ENCODE measurements around the gene ARHGDIB. TPM values are rescaled to one million over a fixed set of nuclear protein-coding genes. Genes with fewer than 3 reads are reported as not detected.
A peak's percentile ranks its signal among the peaks of the same experiment; 100 is the strongest.

The ARHGDIB gene
- total RNA-seq, 1 donor from 2014 or later, result 217 TPM

GRCh38 chr12:14950421-14950820, 11.0 kb downstream of the ARHGDIB start:
- TF ChIP-seq, protein P1, sequence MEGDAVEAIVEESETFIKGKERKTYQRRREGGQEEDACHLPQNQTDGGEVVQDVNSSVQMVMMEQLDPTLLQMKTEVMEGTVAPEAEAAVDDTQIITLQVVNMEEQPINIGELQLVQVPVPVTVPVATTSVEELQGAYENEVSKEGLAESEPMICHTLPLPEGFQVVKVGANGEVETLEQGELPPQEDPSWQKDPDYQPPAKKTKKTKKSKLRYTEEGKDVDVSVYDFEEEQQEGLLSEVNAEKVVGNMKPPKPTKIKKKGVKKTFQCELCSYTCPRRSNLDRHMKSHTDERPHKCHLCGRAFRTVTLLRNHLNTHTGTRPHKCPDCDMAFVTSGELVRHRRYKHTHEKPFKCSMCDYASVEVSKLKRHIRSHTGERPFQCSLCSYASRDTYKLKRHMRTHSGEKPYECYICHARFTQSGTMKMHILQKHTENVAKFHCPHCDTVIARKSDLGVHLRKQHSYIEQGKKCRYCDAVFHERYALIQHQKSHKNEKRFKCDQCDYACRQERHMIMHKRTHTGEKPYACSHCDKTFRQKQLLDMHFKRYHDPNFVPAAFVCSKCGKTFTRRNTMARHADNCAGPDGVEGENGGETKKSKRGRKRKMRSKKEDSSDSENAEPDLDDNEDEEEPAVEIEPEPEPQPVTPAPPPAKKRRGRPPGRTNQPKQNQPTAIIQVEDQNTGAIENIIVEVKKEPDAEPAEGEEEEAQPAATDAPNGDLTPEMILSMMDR (IDR thresholded peaks at IDR 0.05; ENCODE audit: unreplicated experiment), result no peak
- H3K27ac Mint-ChIP-seq (ENCODE audit: unreplicated experiment), result peak overlapping the region; percentile 32
- peaks cover 57% of the 10 kb centered on the region for H3K4me1 Mint-ChIP-seq (ENCODE audit: unreplicated experiment)
- DNase-seq (ENCODE audit: low spot score), result no peak
- H3K36me3 Mint-ChIP-seq (ENCODE audit: low read depth, unreplicated experiment), result peaks cover 40% of the 10 kb centered on the region
- peak overlapping the region; percentile 72 for H3K4me3 Mint-ChIP-seq (ENCODE audit: unreplicated experiment)
- no peaks in the 10 kb centered on the region for H3K9me3 Mint-ChIP-seq (ENCODE audit: unreplicated experiment)
- peaks cover 2% of the 10 kb centered on the region for H3K27me3 Mint-ChIP-seq (ENCODE audit: unreplicated experiment)

- Mint-ChIP-seq H3K9me3 (ENCODE audit: unreplicated experiment) (no peaks in the 10 kb centered on the region), H3K36me3 (ENCODE audit: low read depth, unreplicated experiment) (peaks cover 40% of the 10 kb centered on the region)
These were observed 11.8 kb downstream of the ARHGDIB start for GRCh38 chr12:14949631-14950030.

DNA sequence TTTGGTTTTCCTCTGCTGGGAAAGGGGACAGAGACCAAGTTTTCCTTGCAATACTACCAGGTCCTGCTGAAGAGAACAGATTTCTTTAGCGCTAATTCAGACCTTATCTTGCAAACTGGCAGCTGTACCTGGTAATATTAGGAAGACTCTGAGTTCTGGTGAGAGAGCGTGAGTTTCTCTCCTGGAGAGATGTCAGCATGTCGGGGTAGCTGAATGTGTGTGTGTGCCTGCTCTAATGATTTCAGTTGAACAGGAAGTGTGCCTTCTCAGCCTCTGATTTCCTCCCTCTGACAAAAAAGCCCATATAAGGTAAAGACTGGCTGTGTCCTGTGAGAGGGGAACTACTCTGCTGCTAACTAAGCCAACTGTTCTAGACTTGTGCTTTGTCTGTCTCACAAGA, 12.7 kb downstream of the ARHGDIB start:
- DNase-seq (ENCODE audit: low spot score), result peak; percentile 26
- H3K27me3 Mint-ChIP-seq (ENCODE audit: unreplicated experiment), result peaks cover 3% of the 10 kb centered on the region
- peak overlapping the region; percentile 98 for H3K27ac Mint-ChIP-seq (ENCODE audit: unreplicated experiment)
- no peaks in the 10 kb centered on the region for H3K9me3 Mint-ChIP-seq (ENCODE audit: unreplicated experiment)
- TF ChIP-seq, protein P1 (IDR thresholded peaks at IDR 0.05; ENCODE audit: unreplicated experiment), result no peak
- peaks cover 50% of the 10 kb centered on the region for H3K4me1 Mint-ChIP-seq (ENCODE audit: unreplicated experiment)
- H3K4me3 Mint-ChIP-seq (ENCODE audit: unreplicated experiment), result peak overlapping the region; percentile 9
- peaks cover 44% of the 10 kb centered on the region for H3K36me3 Mint-ChIP-seq (ENCODE audit: low read depth, unreplicated experiment)

More at GRCh38 chr12:14949631-14950030, 11.8 kb downstream of the ARHGDIB start:
- TF ChIP-seq, protein P1 (IDR thresholded peaks at IDR 0.05; ENCODE audit: unreplicated experiment), result no peak
- Mint-ChIP-seq H3K4me1 (ENCODE audit: unreplicated experiment) (peaks cover 56% of the 10 kb centered on the region), H3K4me3 (ENCODE audit: unreplicated experiment) (peak overlapping the region; percentile 72), H3K27me3 (ENCODE audit: unreplicated experiment) (peaks cover 3% of the 10 kb centered on the region), H3K27ac (ENCODE audit: unreplicated experiment) (peak overlapping the region; percentile 98)
- no peak for DNase-seq (ENCODE audit: low spot score)

DNA sequence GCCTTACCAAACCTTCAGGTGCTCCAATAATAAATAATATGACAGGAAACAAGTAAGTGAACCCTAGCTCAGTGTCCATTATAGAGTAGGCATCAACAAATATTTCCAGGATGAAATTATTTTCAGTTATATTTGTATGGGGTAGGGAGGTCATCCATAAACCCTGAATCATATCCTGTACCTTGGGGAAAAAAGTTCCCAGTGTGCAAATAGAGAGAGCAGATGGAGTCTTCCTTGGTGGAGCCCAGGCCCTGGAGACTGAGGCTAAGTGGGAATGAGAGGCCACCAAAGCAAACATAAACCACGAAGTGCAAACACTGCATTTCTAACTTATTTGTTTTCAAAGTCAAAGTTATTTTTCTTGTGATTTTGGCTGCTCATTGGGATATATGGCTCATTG, 14.5 kb downstream of the ARHGDIB start:
- no peak for DNase-seq (ENCODE audit: low spot score)
- Mint-ChIP-seq H3K27ac (ENCODE audit: unreplicated experiment) (no peak overlapping the region), H3K36me3 (ENCODE audit: low read depth, unreplicated experiment) (peaks cover 38% of the 10 kb centered on the region), H3K4me3 (ENCODE audit: unreplicated experiment) (no peak overlapping the region), H3K27me3 (ENCODE audit: unreplicated experiment) (peaks cover 5% of the 10 kb centered on the region), H3K9me3 (ENCODE audit: unreplicated experiment) (no peaks in the 10 kb centered on the region), H3K4me1 (ENCODE audit: unreplicated experiment) (peaks cover 37% of the 10 kb centered on the region)
- TF ChIP-seq, protein P1 (IDR thresholded peaks at IDR 0.05; ENCODE audit: unreplicated experiment), result no peak

- no peak overlapping the region for H3K4me3 Mint-ChIP-seq (ENCODE audit: unreplicated experiment)
- TF ChIP-seq, protein P1 (IDR thresholded peaks at IDR 0.05; ENCODE audit: unreplicated experiment), result no peak
These were observed 15.2 kb downstream of the ARHGDIB start for GRCh38 chr12:14946162-14946561.

More at GRCh38 chr12:14946162-14946561, 15.2 kb downstream of the ARHGDIB start:
- no peak for DNase-seq (ENCODE audit: low spot score)
- peaks cover 33% of the 10 kb centered on the region for H3K4me1 Mint-ChIP-seq (ENCODE audit: unreplicated experiment)
- peaks cover 39% of the 10 kb centered on the region for H3K36me3 Mint-ChIP-seq (ENCODE audit: low read depth, unreplicated experiment)
- H3K27me3 Mint-ChIP-seq (ENCODE audit: unreplicated experiment), result peaks cover 5% of the 10 kb centered on the region
- H3K27ac Mint-ChIP-seq (ENCODE audit: unreplicated experiment), result no peak overlapping the region
- no peaks in the 10 kb centered on the region for H3K9me3 Mint-ChIP-seq (ENCODE audit: unreplicated experiment)

Measured in endothelial cell (in vitro differentiated cells).